DND-41 (cell line): ENCODE measurements around the gene SLC25A21.

Experiments
- ATAC-seq: fragments of 200-7000 bp; cut with Tn5 transposase; 3 replicates; pipeline ENCODE4 v1.9.1; 2021; ENCODE audit warnings: low read depth; ENCODE audit not compliant: insufficient read depth
- DNase-seq: peaks from one replicate; pipeline ENCODE4 v3.0.0-alpha.2; 2020
- H2AFZ ChIP-seq: 2 replicates; pipeline ENCODE4 v1.6.0; 2012; ENCODE audit warnings: low read depth, low read length
- H3K27ac ChIP-seq: 2 replicates; pipeline ENCODE4 v1.5.1; 2012; ENCODE audit warnings: low read length, inconsistent platforms
- H3K27me3 ChIP-seq: fragments of 200-600 bp; sonication (generic); 2 replicates; pipeline ENCODE4 v1.6.0; 2012; ENCODE audit warnings: low read length, mild to moderate bottlenecking, inconsistent platforms; ENCODE audit not compliant: insufficient read depth, poor library complexity
- H3K36me3 ChIP-seq: 2 replicates; pipeline ENCODE4 v1.5.1; 2012; ENCODE audit warnings: low read length, inconsistent platforms; ENCODE audit not compliant: insufficient read depth
- H3K4me1 ChIP-seq: 2 replicates; pipeline ENCODE4 v1.5.1; 2012; ENCODE audit warnings: mild to moderate bottlenecking, low read length; ENCODE audit not compliant: insufficient read depth
- H3K4me2 ChIP-seq: 2 replicates; pipeline ENCODE4 v1.6.0; 2012; ENCODE audit warnings: mild to moderate bottlenecking, moderate library complexity, low read length, inconsistent platforms; ENCODE audit not compliant: insufficient read depth
- H3K4me3 ChIP-seq, 2 experiments: fragments of 200-600 bp in 1 of 2; shearing (Covaris generic) in 1 of 2; 2 replicates each; pipeline ENCODE4 v1.5.1; 2012 to 2016; ENCODE audit warnings: inconsistent platforms in 2 of 2, low read length in 2 of 2, mild to moderate bottlenecking in 2 of 2, low read depth in 1 of 2, moderate library complexity in 1 of 2
- H3K79me2 ChIP-seq: 2 replicates; pipeline ENCODE4 v1.6.0; 2012; ENCODE audit warnings: low read length, inconsistent platforms; ENCODE audit not compliant: insufficient read depth
- H3K9ac ChIP-seq: 2 replicates; pipeline ENCODE4 v1.6.0; 2012; ENCODE audit warnings: low read depth, mild to moderate bottlenecking, inconsistent platforms, low read length, moderate library complexity
- H3K9me3 ChIP-seq: 2 replicates; pipeline ENCODE4 v1.5.1; 2012; ENCODE audit warnings: low read length, moderate library complexity, mild to moderate bottlenecking, inconsistent platforms; ENCODE audit not compliant: insufficient read depth, severe bottlenecking
- H4K20me1 ChIP-seq: 2 replicates; pipeline ENCODE4 v1.6.0; 2012; ENCODE audit warnings: low read length; ENCODE audit not compliant: insufficient read depth
- EZH2 ChIP-seq: IDR thresholded peaks from 3 replicates; pipeline ENCODE4 v1.6.1; 2012; ENCODE audit warnings: borderline replicate concordance, low read depth, mild to moderate bottlenecking, moderate library complexity, low read length, inconsistent platforms; ENCODE audit not compliant: severe bottlenecking
- TF ChIP-seq, protein P1 (sequence below): IDR thresholded peaks from 2 replicates; pipeline ENCODE4 v1.5.1; 2012; ENCODE audit warnings: borderline replicate concordance, low read length, moderate library complexity, mild to moderate bottlenecking; ENCODE audit not compliant: poor library complexity, severe bottlenecking; ENCODE audit errors: extremely low read depth

The SLC25A21 gene

DNA sequence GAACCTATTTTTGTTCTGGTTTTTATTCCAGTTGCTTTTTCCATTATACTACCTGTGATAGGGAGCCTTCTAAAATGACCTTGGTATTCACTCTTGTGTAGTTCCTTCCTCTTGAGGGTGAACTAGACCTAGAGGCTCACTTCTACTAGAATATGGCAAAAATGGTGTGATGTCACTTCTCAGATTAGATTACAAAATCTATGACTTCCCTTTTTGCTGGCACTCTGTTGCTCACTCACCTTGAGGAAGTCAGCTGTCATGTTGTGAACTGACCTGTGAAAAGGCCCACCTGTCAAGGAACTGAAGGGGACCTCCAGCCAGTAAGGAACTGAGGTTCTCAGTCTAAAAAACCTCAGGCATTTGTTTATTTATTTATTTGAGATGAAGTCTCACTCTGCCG is 31.0 kb upstream of the SLC25A21 start:
- TF ChIP-seq EZH2 = no peak
- TF ChIP-seq, protein P1, sequence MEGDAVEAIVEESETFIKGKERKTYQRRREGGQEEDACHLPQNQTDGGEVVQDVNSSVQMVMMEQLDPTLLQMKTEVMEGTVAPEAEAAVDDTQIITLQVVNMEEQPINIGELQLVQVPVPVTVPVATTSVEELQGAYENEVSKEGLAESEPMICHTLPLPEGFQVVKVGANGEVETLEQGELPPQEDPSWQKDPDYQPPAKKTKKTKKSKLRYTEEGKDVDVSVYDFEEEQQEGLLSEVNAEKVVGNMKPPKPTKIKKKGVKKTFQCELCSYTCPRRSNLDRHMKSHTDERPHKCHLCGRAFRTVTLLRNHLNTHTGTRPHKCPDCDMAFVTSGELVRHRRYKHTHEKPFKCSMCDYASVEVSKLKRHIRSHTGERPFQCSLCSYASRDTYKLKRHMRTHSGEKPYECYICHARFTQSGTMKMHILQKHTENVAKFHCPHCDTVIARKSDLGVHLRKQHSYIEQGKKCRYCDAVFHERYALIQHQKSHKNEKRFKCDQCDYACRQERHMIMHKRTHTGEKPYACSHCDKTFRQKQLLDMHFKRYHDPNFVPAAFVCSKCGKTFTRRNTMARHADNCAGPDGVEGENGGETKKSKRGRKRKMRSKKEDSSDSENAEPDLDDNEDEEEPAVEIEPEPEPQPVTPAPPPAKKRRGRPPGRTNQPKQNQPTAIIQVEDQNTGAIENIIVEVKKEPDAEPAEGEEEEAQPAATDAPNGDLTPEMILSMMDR = no peak
- H3K4me3 ChIP-seq = no peak overlapping the region
- peaks cover 10% of the 10 kb centered on the region for H3K9me3 ChIP-seq
- H3K4me1 ChIP-seq = no peaks in the 10 kb centered on the region
- ATAC-seq (no peak), DNase-seq (no peak)
- no peaks in the 10 kb centered on the region for H3K36me3 ChIP-seq
- H2AFZ ChIP-seq = no peak overlapping the region
- no peak overlapping the region for H3K27ac ChIP-seq
- H3K9ac ChIP-seq = no peak overlapping the region
- H3K4me2 ChIP-seq = no peak overlapping the region
- H3K79me2 ChIP-seq = no peaks in the 10 kb centered on the region
- no peaks in the 10 kb centered on the region for H4K20me1 ChIP-seq
- no peaks in the 10 kb centered on the region for H3K27me3 ChIP-seq

DNA sequence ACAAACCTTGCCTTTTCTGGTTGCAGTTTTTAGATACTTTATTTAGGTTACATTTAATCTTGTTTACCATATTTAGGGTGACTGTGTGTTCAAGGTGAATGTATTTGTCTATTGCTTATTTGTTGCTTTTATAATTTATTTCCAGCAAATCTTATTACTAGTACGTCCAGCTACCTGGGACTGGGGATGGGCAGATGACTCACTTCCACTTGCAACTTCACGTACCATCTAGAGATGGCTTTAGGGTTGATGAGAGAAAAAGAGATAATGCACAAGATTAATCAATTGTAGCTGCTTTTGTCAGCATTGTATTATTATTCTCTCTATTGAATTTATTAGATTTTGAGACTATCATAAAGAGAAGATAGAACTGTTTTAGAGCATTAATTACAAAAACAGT is 30.4 kb upstream of the SLC25A21 start:
- no peaks in the 10 kb centered on the region for H3K27me3 ChIP-seq
- H3K4me3 ChIP-seq = no peak overlapping the region
- H2AFZ ChIP-seq = no peak overlapping the region
- H3K9ac ChIP-seq = no peak overlapping the region
- no peaks in the 10 kb centered on the region for H4K20me1 ChIP-seq
- ATAC-seq (no peak), DNase-seq (no peak)
- no peaks in the 10 kb centered on the region for H3K36me3 ChIP-seq
- H3K27ac ChIP-seq = no peak overlapping the region
- H3K9me3 ChIP-seq = peaks cover 10% of the 10 kb centered on the region
- no peak overlapping the region for H3K4me2 ChIP-seq
- TF ChIP-seq EZH2 = no peak
- TF ChIP-seq, protein P1 = no peak
- H3K4me1 ChIP-seq = no peaks in the 10 kb centered on the region
- no peaks in the 10 kb centered on the region for H3K79me2 ChIP-seq

DNA sequence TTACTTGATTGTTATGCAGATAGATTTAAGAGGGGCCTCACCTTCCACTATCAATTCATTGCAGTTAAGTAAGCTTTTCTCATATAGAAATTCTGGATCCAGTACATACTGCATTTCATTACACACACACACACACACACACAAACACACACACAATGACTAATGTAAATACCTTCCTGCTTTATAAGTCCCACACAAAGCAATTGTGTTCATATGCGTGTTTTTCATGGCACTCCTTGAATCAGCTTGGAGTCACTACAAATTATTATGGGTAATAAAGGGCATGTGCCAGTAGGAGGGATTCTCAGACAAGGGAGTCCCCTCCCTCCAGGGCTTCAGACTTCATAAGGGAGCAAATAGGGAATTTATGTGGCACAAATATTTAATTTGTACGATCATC is 29.9 kb upstream of the SLC25A21 start:
- Histone ChIP-seq H3K9ac (no peak overlapping the region), H3K4me1 (no peaks in the 10 kb centered on the region), H3K4me2 (no peak overlapping the region), H4K20me1 (no peaks in the 10 kb centered on the region), H3K4me3 (no peak overlapping the region), H3K27me3 (no peaks in the 10 kb centered on the region), H3K9me3 (peaks cover 10% of the 10 kb centered on the region), H2AFZ (no peak overlapping the region), H3K27ac (no peak overlapping the region), H3K36me3 (no peaks in the 10 kb centered on the region), H3K79me2 (no peaks in the 10 kb centered on the region)
- DNase-seq (no peak), ATAC-seq (no peak)
- TF ChIP-seq EZH2 = no peak
- TF ChIP-seq, protein P1 = no peak

DNA sequence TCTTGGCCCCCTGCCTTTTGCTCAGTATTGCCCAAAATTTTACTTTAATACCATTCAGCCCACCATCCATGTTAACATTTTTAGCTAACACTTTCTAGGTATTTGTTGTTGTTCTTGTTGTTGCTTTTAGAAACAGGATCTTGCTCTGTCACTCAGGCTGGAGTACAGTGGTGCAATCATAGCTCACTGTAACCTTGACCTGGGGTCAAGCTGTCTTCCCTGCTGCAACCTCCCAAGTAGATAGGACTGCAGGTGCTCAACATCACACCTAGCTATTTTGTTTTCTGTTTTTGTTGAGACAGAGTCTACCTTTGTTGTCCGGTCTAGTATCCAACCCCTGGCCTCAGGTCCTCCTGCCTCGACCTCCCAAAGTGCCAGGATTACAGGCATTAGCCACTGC is 29.3 kb upstream of the SLC25A21 start:
- no peaks in the 10 kb centered on the region for H3K4me1 ChIP-seq
- H3K4me2 ChIP-seq = no peak overlapping the region
- DNase-seq (no peak), ATAC-seq (no peak)
- no peaks in the 10 kb centered on the region for H3K79me2 ChIP-seq
- no peak overlapping the region for H3K4me3 ChIP-seq
- peaks cover 10% of the 10 kb centered on the region for H3K9me3 ChIP-seq
- no peaks in the 10 kb centered on the region for H4K20me1 ChIP-seq
- no peak overlapping the region for H3K27ac ChIP-seq
- no peaks in the 10 kb centered on the region for H3K27me3 ChIP-seq
- no peak overlapping the region for H2AFZ ChIP-seq
- H3K36me3 ChIP-seq = no peaks in the 10 kb centered on the region
- no peak for TF ChIP-seq EZH2
- TF ChIP-seq, protein P1 = no peak
- no peak overlapping the region for H3K9ac ChIP-seq
